ENCODE measurements around the gene ABO.

Gene ABO

GRCh38 chr9:133286523-133286922 is 11.5 kb upstream of the ABO start:
- DNase-seq, result no peak

- no peak for DNase-seq
These were observed 10.3 kb upstream of the ABO start for GRCh38 chr9:133285252-133285775.

GRCh38 chr9:133284362-133284761 is 9.4 kb upstream of the ABO start:
- DNase-seq, result no peak

- peak; percentile 25 for DNase-seq
These were observed 8.4 kb upstream of the ABO start for GRCh38 chr9:133283255-133284032.

- DNase-seq, result peak; percentile 85
These were observed 7.7 kb upstream of the ABO start for GRCh38 chr9:133282464-133283238.

GRCh38 chr9:133280392-133280791 is 5.4 kb upstream of the ABO start:
- no peak for DNase-seq

- DNase-seq, result no peak
These were observed 3.4 kb upstream of the ABO start for GRCh38 chr9:133278161-133279114.

- no peak for DNase-seq
These were observed 2.5 kb upstream of the ABO start for GRCh38 chr9:133277467-133277866.

GRCh38 chr9:133276923-133277322 is 1.9 kb upstream of the ABO start:
- DNase-seq, result no peak

- DNase-seq, result no peak
These were observed 1.2 kb upstream of the ABO start for GRCh38 chr9:133276001-133276884.

GRCh38 chr9:133274236-133275104 is 531 bp downstream of the ABO start:
- DNase-seq, result peak; percentile 25

GRCh38 chr9:133273819-133274218 is 1.2 kb downstream of the ABO start:
- DNase-seq, result no peak

GRCh38 chr9:133273098-133273497 is 1.9 kb downstream of the ABO start:
- peak; percentile 58 for DNase-seq

- DNase-seq, result peak; percentile 32
These were observed 5.3 kb downstream of the ABO start for GRCh38 chr9:133269537-133270362.

- peak; percentile 81 for DNase-seq
These were observed 5.9 kb downstream of the ABO start for GRCh38 chr9:133269136-133269535.

- no peak for DNase-seq
These were observed 6.5 kb downstream of the ABO start for GRCh38 chr9:133268335-133269056.

- no peak for DNase-seq
These were observed 10.7 kb downstream of the ABO start for GRCh38 chr9:133264235-133264764.

GRCh38 chr9:133263557-133263956 is 11.4 kb downstream of the ABO start:
- DNase-seq, result peak; percentile 57

GRCh38 chr9:133262226-133262625 is 12.8 kb downstream of the ABO start:
- no peak for DNase-seq

All from hematopoietic multipotent progenitor cell treated with erythropoietin and hydrocortisone succinate and interleukin-3 and kit ligand, for 4 days (in vitro differentiated cells).